ENCODE results near the gene COBL. TPM values are rescaled to one million over a fixed set of nuclear protein-coding genes. Genes with fewer than 3 reads are reported as not detected.

Gene COBL
- total RNA-seq, 1 donor from 2014 or later = 27.9 TPM

DNA sequence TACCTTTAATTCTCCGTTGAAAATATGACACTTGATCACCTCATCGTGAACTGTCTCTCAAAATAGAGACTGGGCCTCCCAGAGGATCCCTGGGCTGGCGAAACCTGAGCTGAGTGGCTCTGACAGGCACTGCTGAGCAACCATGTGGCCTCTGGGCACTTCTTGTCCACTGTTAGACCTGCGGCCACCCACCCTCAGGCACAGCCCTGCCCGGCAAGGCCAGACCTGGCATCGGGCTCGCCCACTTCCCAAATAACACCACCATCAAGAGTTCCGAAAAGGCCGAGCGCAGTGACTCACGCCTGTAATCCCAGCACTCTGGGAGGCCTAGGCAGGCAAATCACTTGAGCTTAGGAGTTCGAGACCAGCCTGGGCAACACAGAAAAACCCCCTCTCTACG is 82.5 kb downstream of the COBL start:
- H3K27ac ChIP-seq = no peak overlapping the region
- intact Hi-C loops (cut with DNase I) = no loop called here
- H3K9me3 ChIP-seq = no peaks in the 10 kb centered on the region
- H3K27me3 ChIP-seq (ENCODE audit: low read depth) = no peaks in the 10 kb centered on the region
- ATAC-seq (no peak), DNase-seq (no peak)
- no peaks in the 10 kb centered on the region for H3K36me3 ChIP-seq
- H3K4me1 ChIP-seq = no peaks in the 10 kb centered on the region
- no peak overlapping the region for H3K4me3 ChIP-seq
- TF ChIP-seq, protein P1, sequence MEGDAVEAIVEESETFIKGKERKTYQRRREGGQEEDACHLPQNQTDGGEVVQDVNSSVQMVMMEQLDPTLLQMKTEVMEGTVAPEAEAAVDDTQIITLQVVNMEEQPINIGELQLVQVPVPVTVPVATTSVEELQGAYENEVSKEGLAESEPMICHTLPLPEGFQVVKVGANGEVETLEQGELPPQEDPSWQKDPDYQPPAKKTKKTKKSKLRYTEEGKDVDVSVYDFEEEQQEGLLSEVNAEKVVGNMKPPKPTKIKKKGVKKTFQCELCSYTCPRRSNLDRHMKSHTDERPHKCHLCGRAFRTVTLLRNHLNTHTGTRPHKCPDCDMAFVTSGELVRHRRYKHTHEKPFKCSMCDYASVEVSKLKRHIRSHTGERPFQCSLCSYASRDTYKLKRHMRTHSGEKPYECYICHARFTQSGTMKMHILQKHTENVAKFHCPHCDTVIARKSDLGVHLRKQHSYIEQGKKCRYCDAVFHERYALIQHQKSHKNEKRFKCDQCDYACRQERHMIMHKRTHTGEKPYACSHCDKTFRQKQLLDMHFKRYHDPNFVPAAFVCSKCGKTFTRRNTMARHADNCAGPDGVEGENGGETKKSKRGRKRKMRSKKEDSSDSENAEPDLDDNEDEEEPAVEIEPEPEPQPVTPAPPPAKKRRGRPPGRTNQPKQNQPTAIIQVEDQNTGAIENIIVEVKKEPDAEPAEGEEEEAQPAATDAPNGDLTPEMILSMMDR (IDR thresholded peaks at IDR 0.05) = no peak

DNA sequence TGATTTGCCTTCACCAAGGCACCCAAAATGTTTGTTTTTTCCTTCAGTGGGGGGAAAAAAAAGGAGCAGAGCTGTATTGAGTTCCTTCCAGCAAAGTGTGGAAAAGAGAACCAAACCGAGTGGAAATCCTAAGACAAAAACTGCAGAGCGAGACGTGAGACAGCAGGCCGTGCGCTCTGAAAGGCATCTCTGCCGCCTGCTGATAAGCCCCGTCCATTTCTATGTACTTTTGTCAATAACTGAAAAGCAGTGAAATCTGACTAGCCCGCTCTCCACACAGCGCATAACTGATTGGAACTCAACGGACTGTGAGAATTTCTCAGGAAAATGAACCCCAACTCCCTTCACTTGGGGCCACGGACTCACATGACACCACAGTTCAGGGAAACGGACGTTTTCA is 83.2 kb downstream of the COBL start:
- Histone ChIP-seq H3K4me1 (peaks cover 3% of the 10 kb centered on the region), H3K4me3 (no peak overlapping the region), H3K27ac (no peak overlapping the region), H3K36me3 (no peaks in the 10 kb centered on the region), H3K9me3 (no peaks in the 10 kb centered on the region), H3K27me3 (ENCODE audit: low read depth) (no peaks in the 10 kb centered on the region)
- DNase-seq (no peak), ATAC-seq (no peak)
- TF ChIP-seq, protein P1 (IDR thresholded peaks at IDR 0.05) = no peak
- intact Hi-C loops (cut with DNase I) = no loop called here

DNA sequence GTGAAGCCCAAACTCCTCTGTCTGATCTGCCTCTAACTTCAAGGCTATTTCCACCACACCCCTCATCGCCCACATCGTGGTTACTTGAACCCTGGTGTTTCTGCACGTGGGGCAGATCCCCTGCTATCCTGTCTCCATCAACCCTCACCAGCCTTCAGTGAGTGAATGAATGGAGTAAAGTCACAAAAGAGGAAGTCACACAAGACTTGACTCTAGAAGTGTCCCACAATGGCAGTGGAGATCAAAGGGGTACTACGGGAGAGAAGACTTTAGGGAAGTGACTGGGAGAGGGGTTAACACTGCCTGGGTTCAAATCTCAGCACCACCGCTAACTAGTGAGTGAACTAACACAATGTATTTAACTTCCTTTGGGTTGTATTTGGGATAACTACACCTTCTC is 85.9 kb downstream of the COBL start:
- ATAC-seq (no peak), DNase-seq (no peak)
- Histone ChIP-seq H3K27me3 (ENCODE audit: low read depth) (no peaks in the 10 kb centered on the region), H3K27ac (no peak overlapping the region), H3K36me3 (no peaks in the 10 kb centered on the region), H3K4me1 (peaks cover 16% of the 10 kb centered on the region), H3K9me3 (no peaks in the 10 kb centered on the region), H3K4me3 (no peak overlapping the region)
- TF ChIP-seq, protein P1 (IDR thresholded peaks at IDR 0.05) = no peak
- intact Hi-C loops (cut with DNase I) = no loop called here

DNA sequence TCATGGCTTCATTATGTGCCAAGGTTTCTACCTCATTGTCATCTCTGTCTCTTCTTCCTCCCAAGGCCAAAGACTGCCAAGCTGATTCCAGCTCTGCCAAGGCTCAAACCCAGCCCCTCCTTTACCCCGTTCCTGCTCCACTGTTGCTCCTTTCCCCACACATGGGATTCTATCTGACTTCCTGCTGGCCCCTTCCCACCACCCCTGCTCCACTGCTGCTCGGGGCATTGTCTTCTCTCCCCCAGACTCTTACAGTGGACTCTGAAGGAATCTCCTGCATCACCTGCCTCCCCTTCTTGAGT is 86.3 kb downstream of the COBL start:
- no peaks in the 10 kb centered on the region for H3K9me3 ChIP-seq
- no peak for DNase-seq
- no peaks in the 10 kb centered on the region for H3K27me3 ChIP-seq (ENCODE audit: low read depth)
- H3K27ac ChIP-seq = no peak overlapping the region
- H3K4me1 ChIP-seq = peaks cover 20% of the 10 kb centered on the region
- H3K36me3 ChIP-seq = no peaks in the 10 kb centered on the region
- no peak overlapping the region for H3K4me3 ChIP-seq
- intact Hi-C loops (cut with DNase I) = no loop called here
- TF ChIP-seq, protein P1 (IDR thresholded peaks at IDR 0.05) = no peak
- no peak for ATAC-seq

DNA sequence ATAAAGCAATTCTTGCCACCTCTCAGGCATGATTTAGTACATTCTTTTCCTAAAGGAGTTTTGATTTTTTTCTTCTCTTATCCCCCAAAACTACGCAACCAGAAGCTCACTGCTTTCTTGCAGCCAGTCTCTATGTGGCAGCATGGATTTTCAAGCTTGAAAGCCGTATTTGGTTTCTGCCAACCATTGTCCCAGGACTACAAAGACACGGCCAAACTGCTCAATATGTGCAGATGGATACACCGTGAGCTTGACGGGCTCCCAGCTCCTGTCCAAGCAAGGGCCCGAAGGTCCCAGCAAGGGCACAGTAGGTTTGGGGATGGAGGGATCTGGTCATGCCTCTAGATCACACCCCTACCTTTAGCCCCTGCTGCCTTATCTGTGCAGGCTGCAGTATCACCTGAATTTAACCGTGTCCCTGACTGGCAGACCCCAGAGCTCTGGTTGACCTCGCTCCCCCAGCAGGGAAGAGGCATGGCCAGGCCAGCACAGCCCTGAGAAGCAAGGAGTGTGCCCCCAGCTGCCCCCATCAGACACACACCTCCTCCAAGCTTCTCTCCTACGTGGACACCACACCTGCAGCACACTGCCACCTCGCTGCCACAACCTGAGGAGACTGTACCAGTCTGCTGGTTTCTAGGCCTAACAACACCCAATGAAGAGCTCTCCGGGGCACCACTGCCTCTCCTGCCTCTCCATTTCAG is 86.8 kb downstream of the COBL start:
- intact Hi-C loops (cut with DNase I) = no loop called here
- DNase-seq (no peak), ATAC-seq (no peak)
- no peaks in the 10 kb centered on the region for H3K36me3 ChIP-seq
- no peak overlapping the region for H3K4me3 ChIP-seq
- TF ChIP-seq, protein P1 (IDR thresholded peaks at IDR 0.05) = no peak
- H3K27me3 ChIP-seq (ENCODE audit: low read depth) = no peaks in the 10 kb centered on the region
- no peaks in the 10 kb centered on the region for H3K9me3 ChIP-seq
- H3K27ac ChIP-seq = no peak overlapping the region
- peaks cover 20% of the 10 kb centered on the region for H3K4me1 ChIP-seq
